Endothelial cell of umbilical vein (primary cell): ENCODE results near the gene COL4A1. TPM values are rescaled to one million over a fixed set of nuclear protein-coding genes. Genes with fewer than 3 reads are reported as not detected.

Source experiments
- BruUV-seq: library from RNA; stranded (reverse); fragments of 400-500 nt; replicated peaks from 2 replicates; lab custom pipeline; 2021; lab: Mats Ljungman, UMichigan
- CTCF ChIA-PET: fragments of 300-600, 350-600 bp; sonication (Branson Sonifier 250); formaldehyde crosslinking; loops from one replicate; lab custom pipeline; 2021; ENCODE audit warnings: antibody characterized with exemption, inconsistent platforms; lab: Charles Lee
- POLR2A ChIA-PET: fragments of 300-600, 350-600 bp; sonication (Branson Sonifier 250); formaldehyde crosslinking; loops from one replicate; lab custom pipeline; 2021; ENCODE audit warnings: antibody characterized with exemption, inconsistent platforms; lab: Charles Lee
- DNase-seq: peaks from one replicate; pipeline ENCODE4 v3.0.0-alpha.2; 2011; ENCODE audit warnings: low read depth, low spot score
- FAIRE-seq: peaks from 2 replicates; lab custom pipeline; 2011; peaks lifted over from hg19 to GRCh38; lab: Jason Lieb, UNC
- H2AFZ ChIP-seq: 2 replicates; pipeline ENCODE4 v1.6.0; 2012; ENCODE audit warnings: low read depth, low read length, control low read depth, inconsistent platforms
- H3K27ac ChIP-seq: 2 replicates; pipeline ENCODE4 v1.5.1; 2011; ENCODE audit warnings: low read depth, mild to moderate bottlenecking, control low read depth, low read length, moderate library complexity; ENCODE audit not compliant: insufficient read depth
- H3K27me3 ChIP-seq, 2 experiments: 2 replicates each; pipeline versions ENCODE4 v1.6.0 to v1.6.1; 2011; ENCODE audit warnings: low read length in 2 of 2, mixed read lengths in 1 of 2; ENCODE audit not compliant: control insufficient read depth in 2 of 2, insufficient read depth in 2 of 2
- H3K36me3 ChIP-seq, 2 experiments: 2 replicates in 1 of 2; 3 replicates in 1 of 2; pipeline ENCODE4 v1.5.1; 2011; ENCODE audit warnings: low read length in 2 of 2, mild to moderate bottlenecking in 1 of 2, moderate library complexity in 1 of 2; ENCODE audit not compliant: control insufficient read depth in 2 of 2, insufficient read depth in 2 of 2; ENCODE audit errors: extremely low read depth in 1 of 2
- H3K4me1 ChIP-seq: 3 replicates; pipeline ENCODE4 v1.5.1; 2011; ENCODE audit warnings: mild to moderate bottlenecking, low read length; ENCODE audit not compliant: control insufficient read depth, insufficient read depth; ENCODE audit errors: extremely low read depth
- H3K4me2 ChIP-seq: 2 replicates; pipeline ENCODE4 v1.6.1; 2011; ENCODE audit warnings: low read length, control low read depth, mixed read lengths; ENCODE audit not compliant: insufficient read depth
- H3K4me3 ChIP-seq, 3 experiments: fragments of 200-600 bp in 1 of 3; sonication (generic), shearing (Covaris generic) in 1 of 3; replicated peaks in 1 of 3; 2 replicates each; pipeline ENCODE4 v1.5.1; 2011 to 2016; ENCODE audit warnings: control low read depth in 3 of 3, low read length in 3 of 3, mild to moderate bottlenecking in 2 of 3, inconsistent platforms in 1 of 3, low read depth in 1 of 3, moderate library complexity in 1 of 3; ENCODE audit not compliant: insufficient read depth in 1 of 3
- H3K79me2 ChIP-seq: 2 replicates; pipeline ENCODE4 v1.6.0; 2012; ENCODE audit warnings: low read length, inconsistent platforms; ENCODE audit not compliant: control insufficient read depth, insufficient read depth
- H3K9ac ChIP-seq: replicated peaks from 2 replicates; pipeline ENCODE3; 2011; ENCODE audit warnings: low read length, control low read depth; ENCODE audit not compliant: insufficient read depth; ENCODE audit errors: extremely low read depth
- H3K9me1 ChIP-seq: replicated peaks from 3 replicates; pipeline ENCODE4 v1.6.0; 2011; ENCODE audit warnings: mild to moderate bottlenecking, low read length; ENCODE audit not compliant: control insufficient read depth, insufficient read depth; ENCODE audit errors: extremely low read depth
- H3K9me3 ChIP-seq: replicated peaks from 2 replicates; pipeline ENCODE4 v1.5.1; 2012; ENCODE audit warnings: low read length, inconsistent platforms; ENCODE audit not compliant: control insufficient read depth, insufficient read depth
- H4K20me1 ChIP-seq: replicated peaks from 2 replicates; pipeline ENCODE3; 2011; ENCODE audit warnings: mild to moderate bottlenecking, low read length; ENCODE audit not compliant: control insufficient read depth, insufficient read depth; ENCODE audit errors: extremely low read depth
- EZH2 ChIP-seq: IDR thresholded peaks from 2 replicates; pipeline ENCODE4 v1.6.1; 2012; ENCODE audit warnings: borderline replicate concordance, low read depth, mild to moderate bottlenecking, moderate library complexity, low read length, inconsistent platforms; ENCODE audit not compliant: severe bottlenecking
- FOS ChIP-seq: IDR thresholded peaks from 2 replicates; pipeline ENCODE4 v1.6.1; 2011; ENCODE audit warnings: mild to moderate bottlenecking, low read length, moderate library complexity, borderline replicate concordance; ENCODE audit not compliant: insufficient read depth
- GATA2 ChIP-seq: IDR thresholded peaks from 2 replicates; pipeline ENCODE4 v1.7.0; 2011; ENCODE audit warnings: low read depth, mild to moderate bottlenecking, moderate library complexity, mixed read lengths, low read length; ENCODE audit not compliant: insufficient read length, insufficient read depth
- JUN ChIP-seq: IDR thresholded peaks from 2 replicates; pipeline ENCODE4 v1.6.1; 2011; ENCODE audit warnings: borderline replicate concordance, low read depth; ENCODE audit not compliant: insufficient read length, insufficient read depth
- MAX ChIP-seq: IDR thresholded peaks from 2 replicates; pipeline ENCODE4 v1.6.1; 2011; ENCODE audit not compliant: insufficient read depth, insufficient read length
- MYC ChIP-seq: IDR thresholded peaks from one replicate; pipeline ENCODE4 v1.6.1; 2011; ENCODE audit warnings: mild to moderate bottlenecking, low read depth, low read length
- POLR2A ChIP-seq: IDR thresholded peaks from 2 replicates; pipeline ENCODE4 v1.6.1; 2012; ENCODE audit warnings: low read depth, mild to moderate bottlenecking, control low read depth, low read length
- POLR2AphosphoS5 ChIP-seq: IDR thresholded peaks from 2 replicates; pipeline ENCODE4 v1.6.1; 2012; ENCODE audit warnings: low read depth, mild to moderate bottlenecking, control low read depth, low read length, moderate library complexity; ENCODE audit not compliant: insufficient read depth
- dilution Hi-C: fragments of 300-500 bp; cut with MboI; formaldehyde crosslinking; loops from one replicate; pipeline ENCODE4 v1.15.0; 2019; ENCODE audit warnings: low sequenced_read_pairs; ENCODE audit not compliant: extremely low pct_ligation_motif_present
- intact Hi-C: fragments of 100-400 bp; cut with micrococcal nuclease; formaldehyde crosslinking; loops from one replicate; pipeline ENCODE4 v1.10.0; 2022
- polyA plus RNA-seq, 4 experiments: library from polyadenylated mRNA; depleted of rRNA in 3 of 4; stranded (reverse) in 3 of 4; unstranded in 1 of 4; fragments of >200 nt; gene quantifications; 2 replicates each; pipeline versions ENCODE4 v1.2.1 to v1.2.3, GENCODE V29; 2011 to 2012; ENCODE audit warnings: missing spikeins in 1 of 4
- total RNA-seq: library from RNA; stranded (reverse); gene quantifications from 2 replicates; pipeline ENCODE4 v1.2.3, GENCODE V29; 2021
- TF ChIP-seq, protein P1 (sequence below), 2 donors: IDR thresholded peaks; 1 replicate in 1 of 2; 2 replicates in 1 of 2; pipeline ENCODE4 v1.5.1; 2011; ENCODE audit warnings: low read length in 2 of 2, mild to moderate bottlenecking in 2 of 2, moderate library complexity in 2 of 2, control low read depth in 1 of 2, inconsistent platforms in 1 of 2, low read depth in 1 of 2; ENCODE audit not compliant: insufficient read depth in 1 of 2; ENCODE audit errors: extremely low read depth in 1 of 2

COL4A1 gene
- total and polyA plus RNA-seq, 2 donors (not counting 3 experiments of a cell fraction or from before 2014, with no cell fraction given) = 384 to 1,119 TPM

DNA sequence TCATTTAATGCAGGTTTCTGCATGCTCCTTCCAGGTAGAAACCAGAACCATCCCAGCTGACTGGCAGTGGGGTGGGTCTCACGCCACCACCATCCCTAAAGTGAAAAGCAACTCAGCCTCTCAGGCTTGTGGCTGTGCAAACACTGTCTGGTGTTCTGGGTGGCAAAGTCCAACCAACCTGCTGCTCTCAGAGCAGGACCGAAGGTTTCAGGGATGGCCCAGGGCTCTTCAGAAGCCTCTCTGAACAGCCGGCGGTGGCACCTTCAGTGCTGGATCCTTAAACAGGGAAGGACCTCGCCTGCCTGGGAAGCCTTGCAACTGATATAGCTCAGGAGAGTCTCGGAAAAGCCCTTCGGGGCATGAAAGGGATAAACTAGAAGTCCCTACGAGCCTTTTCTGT, 100.8 kb downstream of the COL4A1 start:
- BruUV-seq = no TSS peak
- Histone ChIP-seq H3K4me3 (no peak overlapping the region), H3K27me3 (no peaks in the 10 kb centered on the region), H3K9me1 (no peaks in the 10 kb centered on the region), H3K4me2 (no peak overlapping the region), H3K27ac (no peak overlapping the region), H3K79me2 (no peaks in the 10 kb centered on the region), H3K4me1 (no peaks in the 10 kb centered on the region), H3K36me3 (peaks cover 23 to 31% of the 10 kb centered on the region in 2 experiments), H4K20me1 (no peaks in the 10 kb centered on the region), H2AFZ (no peak overlapping the region), H3K9ac (no peak overlapping the region), H3K9me3 (no peaks in the 10 kb centered on the region)
- ChIA-PET CTCF (no interaction called here), POLR2A (no interaction called here)
- FAIRE-seq (no peak), DNase-seq (no peak)
- TF ChIP-seq FOS = no peak
- no peak for TF ChIP-seq EZH2
- TF ChIP-seq MYC = no peak
- no peak for TF ChIP-seq JUN
- no peak for TF ChIP-seq POLR2A
- no peak for TF ChIP-seq GATA2
- no peak for TF ChIP-seq POLR2AphosphoS5
- intact Hi-C loops = no loop called here
- dilution Hi-C loops = no loop called here

DNA sequence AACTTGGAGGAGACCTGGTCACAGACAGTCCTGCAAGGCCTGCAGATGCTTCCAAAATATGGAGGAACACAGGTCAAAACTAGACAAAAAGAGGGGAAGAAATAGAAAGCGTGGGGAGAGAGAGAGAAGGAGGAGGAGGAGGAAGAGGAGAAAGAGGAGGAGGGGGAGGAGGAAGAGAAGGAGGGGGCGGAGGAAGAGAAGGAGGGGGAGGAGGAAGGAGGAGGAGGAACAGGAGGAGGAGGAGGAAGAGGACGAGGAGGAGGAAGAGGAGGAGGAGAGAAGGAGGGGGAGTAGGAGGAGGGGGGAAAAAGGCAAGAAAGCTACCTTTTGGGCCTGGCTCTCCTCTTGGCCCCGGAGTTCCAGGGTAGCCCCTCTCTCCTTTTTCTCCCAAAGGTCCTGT, 105.8 kb downstream of the COL4A1 start:
- intact Hi-C loops (no loop called here), dilution Hi-C loops (no loop called here)
- Histone ChIP-seq H3K27me3 (no peaks in the 10 kb centered on the region), H3K79me2 (no peaks in the 10 kb centered on the region), H3K9me3 (no peaks in the 10 kb centered on the region), H2AFZ (no peak overlapping the region), H4K20me1 (no peaks in the 10 kb centered on the region), H3K9ac (no peak overlapping the region), H3K9me1 (no peaks in the 10 kb centered on the region), H3K4me3 (no peak overlapping the region), H3K36me3 (peaks cover 21 to 38% of the 10 kb centered on the region in 2 experiments), H3K4me1 (no peaks in the 10 kb centered on the region), H3K4me2 (no peak overlapping the region), H3K27ac (no peak overlapping the region)
- ChIA-PET POLR2A (no interaction called here), CTCF (no interaction called here)
- no peak for DNase-seq
- no peak for FAIRE-seq
- no TSS peak for BruUV-seq
- TF ChIP-seq, protein P1, sequence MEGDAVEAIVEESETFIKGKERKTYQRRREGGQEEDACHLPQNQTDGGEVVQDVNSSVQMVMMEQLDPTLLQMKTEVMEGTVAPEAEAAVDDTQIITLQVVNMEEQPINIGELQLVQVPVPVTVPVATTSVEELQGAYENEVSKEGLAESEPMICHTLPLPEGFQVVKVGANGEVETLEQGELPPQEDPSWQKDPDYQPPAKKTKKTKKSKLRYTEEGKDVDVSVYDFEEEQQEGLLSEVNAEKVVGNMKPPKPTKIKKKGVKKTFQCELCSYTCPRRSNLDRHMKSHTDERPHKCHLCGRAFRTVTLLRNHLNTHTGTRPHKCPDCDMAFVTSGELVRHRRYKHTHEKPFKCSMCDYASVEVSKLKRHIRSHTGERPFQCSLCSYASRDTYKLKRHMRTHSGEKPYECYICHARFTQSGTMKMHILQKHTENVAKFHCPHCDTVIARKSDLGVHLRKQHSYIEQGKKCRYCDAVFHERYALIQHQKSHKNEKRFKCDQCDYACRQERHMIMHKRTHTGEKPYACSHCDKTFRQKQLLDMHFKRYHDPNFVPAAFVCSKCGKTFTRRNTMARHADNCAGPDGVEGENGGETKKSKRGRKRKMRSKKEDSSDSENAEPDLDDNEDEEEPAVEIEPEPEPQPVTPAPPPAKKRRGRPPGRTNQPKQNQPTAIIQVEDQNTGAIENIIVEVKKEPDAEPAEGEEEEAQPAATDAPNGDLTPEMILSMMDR (IDR thresholded peaks at IDR 0.05; ENCODE audit: extremely low read depth in 1 of 2, insufficient read depth in 1 of 2, low read depth in 1 of 2, low read length in 2 of 2) = no peak
- TF ChIP-seq POLR2AphosphoS5 = no peak
- TF ChIP-seq MYC = no peak
- TF ChIP-seq POLR2A = no peak
- TF ChIP-seq MAX = no peak
- TF ChIP-seq GATA2 = no peak
- no peak for TF ChIP-seq JUN
- TF ChIP-seq FOS = no peak
- no peak for TF ChIP-seq EZH2
